Ecto neural progenitor cell (in vitro differentiated cells): ENCODE measurements around the gene STUB1.
"Not testable (repeated sequence)": the region's sequence is repeated elsewhere in the genome, so short reads cannot be mapped to it uniquely, and the experiment has no call there.

Experiments used
- DNase-seq: peaks from one replicate; pipeline ENCODE4 v3.0.0-alpha.2; 2018; ENCODE audit warnings: low spot score

The STUB1 gene

GRCh38 chr16:678858-679813, 1.1 kb upstream of the STUB1 start:
- peak; percentile 85 for DNase-seq

GRCh38 chr16:680625-680945, 375 bp downstream of the STUB1 start:
- no peak for DNase-seq

- peak; percentile 68 for DNase-seq
Observed at GRCh38 chr16:680967-681745, 946 bp downstream of the STUB1 start.

GRCh38 chr16:681746-682427, 1.7 kb downstream of the STUB1 start:
- DNase-seq, result no peak

GRCh38 chr16:682493-683395, 2.5 kb downstream of the STUB1 start:
- no peak for DNase-seq

- no peak for DNase-seq
Observed at GRCh38 chr16:683396-684070, 3.3 kb downstream of the STUB1 start.

GRCh38 chr16:684071-684794, 4.0 kb downstream of the STUB1 start, which contains the start of gene JMJD8:
TSS of gene JMJD8 (minus strand) at chr16:684334. CDS start at chr16:684319, 15 bp downstream.
- DNase-seq, result peak; percentile 97

- no peak for DNase-seq
Observed at GRCh38 chr16:684961-685696, 4.9 kb downstream of the STUB1 start.

- peak; percentile 74 for DNase-seq
Observed at GRCh38 chr16:685967-686366, 5.8 kb downstream of the STUB1 start.

GRCh38 chr16:686459-687260, 6.5 kb downstream of the STUB1 start:
- no peak for DNase-seq

GRCh38 chr16:687499-687898, 7.3 kb downstream of the STUB1 start:
- DNase-seq, result no peak

- no peak for DNase-seq
Observed at GRCh38 chr16:689175-689897, 9.1 kb downstream of the STUB1 start.

- not testable (repeated sequence) for DNase-seq
Observed at GRCh38 chr16:691242-691641, 11.0 kb downstream of the STUB1 start.

GRCh38 chr16:692356-693108, 12.3 kb downstream of the STUB1 start:
- DNase-seq, result no peak

- DNase-seq, result no peak
Observed at GRCh38 chr16:693364-693763, 13.2 kb downstream of the STUB1 start.

- no peak for DNase-seq
Observed at GRCh38 chr16:693766-694165, 13.6 kb downstream of the STUB1 start.

GRCh38 chr16:694187-694862, 14.1 kb downstream of the STUB1 start:
- peak; percentile 77 for DNase-seq
